ENCODE results near the gene MARVELD2. TPM values are rescaled to one million over a fixed set of nuclear protein-coding genes. Genes with fewer than 3 reads are reported as not detected.
A peak's percentile ranks its signal among the peaks of the same experiment; 100 is the strongest.

The MARVELD2 gene
- total and polyA plus RNA-seq, 2 of the 13 experiments (the other 11 are each of a cell fraction or from before 2014, with no cell fraction given), result 11.1 to 15.4 TPM

DNA sequence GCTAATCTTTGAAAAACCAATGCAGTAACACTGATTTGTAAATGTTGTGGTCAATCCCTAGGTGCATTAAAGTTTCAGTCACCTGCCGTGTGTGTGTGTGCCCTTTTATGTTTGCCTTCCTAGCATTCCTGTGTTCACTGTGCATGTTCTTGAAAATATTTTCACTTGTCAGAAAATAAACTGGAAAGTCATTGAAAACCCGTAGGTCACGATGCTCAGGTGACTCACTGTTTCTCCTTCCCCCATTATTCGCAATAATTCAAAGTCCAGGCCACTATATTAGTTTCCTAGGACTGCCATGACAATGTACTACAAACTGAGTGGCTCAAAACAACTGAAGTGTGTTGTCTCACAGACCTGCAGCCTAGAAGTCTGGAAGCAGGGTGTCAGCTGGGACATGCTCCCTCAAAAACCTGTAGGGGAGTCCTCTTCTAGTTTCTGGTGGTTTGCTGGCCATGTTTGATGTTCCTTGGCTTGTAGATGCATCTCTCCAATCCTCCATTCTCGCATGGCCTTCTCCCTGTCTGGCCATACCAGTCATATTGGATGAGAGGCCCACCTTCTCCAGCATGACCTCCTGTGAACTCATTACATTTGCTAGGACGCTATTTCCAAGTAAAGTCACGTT lies 29.3 kb downstream of the MARVELD2 start (continued):
- TF ChIP-seq, protein P1, sequence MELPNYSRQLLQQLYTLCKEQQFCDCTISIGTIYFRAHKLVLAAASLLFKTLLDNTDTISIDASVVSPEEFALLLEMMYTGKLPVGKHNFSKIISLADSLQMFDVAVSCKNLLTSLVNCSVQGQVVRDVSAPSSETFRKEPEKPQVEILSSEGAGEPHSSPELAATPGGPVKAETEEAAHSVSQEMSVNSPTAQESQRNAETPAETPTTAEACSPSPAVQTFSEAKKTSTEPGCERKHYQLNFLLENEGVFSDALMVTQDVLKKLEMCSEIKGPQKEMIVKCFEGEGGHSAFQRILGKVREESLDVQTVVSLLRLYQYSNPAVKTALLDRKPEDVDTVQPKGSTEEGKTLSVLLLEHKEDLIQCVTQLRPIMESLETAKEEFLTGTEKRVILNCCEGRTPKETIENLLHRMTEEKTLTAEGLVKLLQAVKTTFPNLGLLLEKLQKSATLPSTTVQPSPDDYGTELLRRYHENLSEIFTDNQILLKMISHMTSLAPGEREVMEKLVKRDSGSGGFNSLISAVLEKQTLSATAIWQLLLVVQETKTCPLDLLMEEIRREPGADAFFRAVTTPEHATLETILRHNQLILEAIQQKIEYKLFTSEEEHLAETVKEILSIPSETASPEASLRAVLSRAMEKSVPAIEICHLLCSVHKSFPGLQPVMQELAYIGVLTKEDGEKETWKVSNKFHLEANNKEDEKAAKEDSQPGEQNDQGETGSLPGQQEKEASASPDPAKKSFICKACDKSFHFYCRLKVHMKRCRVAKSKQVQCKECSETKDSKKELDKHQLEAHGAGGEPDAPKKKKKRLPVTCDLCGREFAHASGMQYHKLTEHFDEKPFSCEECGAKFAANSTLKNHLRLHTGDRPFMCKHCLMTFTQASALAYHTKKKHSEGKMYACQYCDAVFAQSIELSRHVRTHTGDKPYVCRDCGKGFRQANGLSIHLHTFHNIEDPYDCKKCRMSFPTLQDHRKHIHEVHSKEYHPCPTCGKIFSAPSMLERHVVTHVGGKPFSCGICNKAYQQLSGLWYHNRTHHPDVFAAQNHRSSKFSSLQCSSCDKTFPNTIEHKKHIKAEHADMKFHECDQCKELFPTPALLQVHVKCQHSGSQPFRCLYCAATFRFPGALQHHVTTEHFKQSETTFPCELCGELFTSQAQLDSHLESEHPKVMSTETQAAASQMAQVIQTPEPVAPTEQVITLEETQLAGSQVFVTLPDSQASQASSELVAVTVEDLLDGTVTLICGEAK (IDR thresholded peaks at IDR 0.05), result peak; percentile 74
- TF ChIP-seq, protein P1 (CRISPR knock-in tag; IDR thresholded peaks at IDR 0.05), result peak; percentile 21; the same call in 1 of the 2 replicates
- no peak for TF ChIP-seq ZNF672 (CRISPR knock-in tag; IDR thresholded peaks at IDR 0.05)
- TF ChIP-seq POLR2A (IDR thresholded peaks at IDR 0.05; ENCODE audit: insufficient read depth in 1 of 2, low read depth in 2 of 2, low read length in 2 of 2), result peak in 1 of 2 experiments; percentile 69; a peak in 2 of 4 replicates
- TF ChIP-seq, protein P2, sequence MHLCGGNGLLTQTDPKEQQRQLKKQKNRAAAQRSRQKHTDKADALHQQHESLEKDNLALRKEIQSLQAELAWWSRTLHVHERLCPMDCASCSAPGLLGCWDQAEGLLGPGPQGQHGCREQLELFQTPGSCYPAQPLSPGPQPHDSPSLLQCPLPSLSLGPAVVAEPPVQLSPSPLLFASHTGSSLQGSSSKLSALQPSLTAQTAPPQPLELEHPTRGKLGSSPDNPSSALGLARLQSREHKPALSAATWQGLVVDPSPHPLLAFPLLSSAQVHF (CRISPR knock-in tag; IDR thresholded peaks at IDR 0.05), result no peak
- TF ChIP-seq, protein P3, sequence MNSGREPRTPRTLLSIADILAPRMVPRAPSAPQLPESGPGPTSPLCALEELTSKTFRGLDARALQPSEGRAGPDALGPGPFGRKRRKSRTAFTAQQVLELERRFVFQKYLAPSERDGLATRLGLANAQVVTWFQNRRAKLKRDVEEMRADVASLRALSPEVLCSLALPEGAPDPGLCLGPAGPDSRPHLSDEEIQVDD (CRISPR knock-in tag; IDR thresholded peaks at IDR 0.05; ENCODE audit: borderline replicate concordance), result no peak
- TF ChIP-seq ATRX (CRISPR knock-in tag; IDR thresholded peaks at IDR 0.05; ENCODE audit: borderline replicate concordance), result no peak
- no peak for TF ChIP-seq ZNF207 (IDR thresholded peaks at IDR 0.05; ENCODE audit: borderline replicate concordance)
- no peak for TF ChIP-seq RAD51 (IDR thresholded peaks at IDR 0.05; ENCODE audit: borderline replicate concordance)
- TF ChIP-seq SOX6 (IDR thresholded peaks at IDR 0.05), result no peak
- peak; percentile 94 for TF ChIP-seq SOX6 (CRISPR knock-in tag; IDR thresholded peaks at IDR 0.05)
- TF ChIP-seq ZSCAN20 (CRISPR knock-in tag; IDR thresholded peaks at IDR 0.05; ENCODE audit: borderline replicate concordance), result no peak
- 0 out of 2 replicates have a peak, but pooled peaks have one; percentile 21 for TF ChIP-seq ZNF136 (CRISPR knock-in tag; IDR thresholded peaks at IDR 0.05; ENCODE audit: low read depth)
- TF ChIP-seq ZNF331 (CRISPR knock-in tag; IDR thresholded peaks at IDR 0.05), result 0 out of 2 replicates have a peak, but pooled peaks have one; percentile 37
- peak; percentile 64; the same call in 1 of the 2 replicates for TF ChIP-seq HDAC2 (CRISPR knock-in tag; IDR thresholded peaks at IDR 0.05)
- 0 out of 2 replicates have a peak, but pooled peaks have one; percentile 43 for TF ChIP-seq FOXJ3 (CRISPR knock-in tag; IDR thresholded peaks at IDR 0.05; ENCODE audit: borderline replicate concordance)
- TF ChIP-seq, protein P4, sequence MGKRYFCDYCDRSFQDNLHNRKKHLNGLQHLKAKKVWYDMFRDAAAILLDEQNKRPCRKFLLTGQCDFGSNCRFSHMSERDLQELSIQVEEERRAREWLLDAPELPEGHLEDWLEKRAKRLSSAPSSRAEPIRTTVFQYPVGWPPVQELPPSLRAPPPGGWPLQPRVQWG (CRISPR knock-in tag; IDR thresholded peaks at IDR 0.05; ENCODE audit: borderline replicate concordance, low read depth), result no peak
- TF ChIP-seq ZBTB38 (CRISPR knock-in tag; IDR thresholded peaks at IDR 0.05), result no peak
- TF ChIP-seq YEATS2 (CRISPR knock-in tag; IDR thresholded peaks at IDR 0.05; ENCODE audit: borderline replicate concordance), result 0 out of 2 replicates have a peak, but pooled peaks have one; percentile 27
- no peak for TF ChIP-seq ISX (CRISPR knock-in tag; conservative IDR thresholded peaks at IDR 0.05)
- TF ChIP-seq RFX5 (IDR thresholded peaks at IDR 0.05; ENCODE audit: low read depth, low read length), result no peak

Measured in HepG2 (cell line).